Inflammatory macrophage (primary cell): ENCODE results near the gene SERINC3.
"Not testable (repeated sequence)": the region's sequence is repeated elsewhere in the genome, so short reads cannot be mapped to it uniquely, and the experiment has no call there.

ENCODE experiments used
- DNase-seq, 2 donors: peaks; one replicate each; pipeline ENCODE4 v3.0.0-alpha.2; 2020 to 2022

The SERINC3 gene

DNA sequence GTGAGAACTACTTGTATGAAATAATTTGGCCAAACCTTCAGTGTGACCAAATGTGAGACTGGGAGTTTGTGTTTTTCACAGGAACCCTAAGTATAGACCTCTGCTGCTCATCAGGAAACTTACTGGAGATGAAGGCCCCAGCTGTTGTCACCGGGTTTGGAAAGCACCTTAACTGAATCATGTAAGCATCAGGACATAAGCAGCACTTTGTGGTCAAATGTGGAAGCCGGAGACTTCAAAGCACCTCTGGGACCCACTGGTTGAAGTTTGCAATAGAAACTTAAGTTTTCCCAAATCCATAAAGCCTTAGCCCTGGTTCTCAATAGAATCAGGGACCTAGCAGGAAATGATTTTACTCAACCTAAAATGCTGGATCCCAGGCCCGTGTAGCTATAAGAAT, 31.9 kb downstream of the SERINC3 start:
- no peak for DNase-seq

- DNase-seq, result no peak
These were observed 32.6 kb downstream of the SERINC3 start for GRCh38 chr20:44489223-44489622.

- DNase-seq, result no peak
These were observed 33.3 kb downstream of the SERINC3 start for GRCh38 chr20:44488551-44488950.

GRCh38 chr20:44485830-44486198, 36.1 kb downstream of the SERINC3 start:
- DNase-seq, result no peak

DNA sequence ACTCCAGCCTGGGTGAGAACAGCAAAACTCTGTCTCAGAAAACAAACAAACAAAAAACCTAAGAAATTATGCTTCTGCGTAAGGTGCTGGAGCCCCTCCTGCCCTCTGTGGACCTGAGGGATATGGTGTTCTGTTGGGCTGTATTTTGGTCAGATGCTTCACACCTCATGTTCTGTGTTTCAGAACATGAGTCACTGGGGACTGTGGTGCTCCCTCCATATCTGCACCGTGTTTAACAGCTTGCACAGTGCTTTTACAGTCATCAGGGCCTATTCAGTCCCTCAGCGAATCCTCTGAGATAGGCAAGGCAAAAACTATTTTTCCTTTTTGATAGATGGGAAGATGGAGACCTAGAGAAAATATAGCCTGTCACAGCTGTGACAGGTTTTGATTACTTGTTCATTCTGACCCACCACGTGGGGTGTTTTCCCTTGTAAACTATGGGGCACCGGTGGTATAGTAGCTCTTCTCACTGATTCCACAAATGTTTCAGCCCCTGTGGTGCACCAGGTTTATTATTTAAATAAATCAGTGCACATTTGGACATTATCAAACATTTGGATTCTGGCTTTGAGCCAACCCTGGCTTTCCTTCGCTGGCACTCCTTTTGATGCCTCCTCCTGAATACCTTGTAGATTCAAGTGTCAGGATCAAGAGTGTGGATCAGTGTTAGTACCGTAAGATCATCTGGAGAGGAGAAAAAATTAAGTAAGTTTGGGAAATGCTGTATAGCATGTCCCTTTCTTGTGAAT, 36.6 kb downstream of the SERINC3 start:
- no peak for DNase-seq

DNA sequence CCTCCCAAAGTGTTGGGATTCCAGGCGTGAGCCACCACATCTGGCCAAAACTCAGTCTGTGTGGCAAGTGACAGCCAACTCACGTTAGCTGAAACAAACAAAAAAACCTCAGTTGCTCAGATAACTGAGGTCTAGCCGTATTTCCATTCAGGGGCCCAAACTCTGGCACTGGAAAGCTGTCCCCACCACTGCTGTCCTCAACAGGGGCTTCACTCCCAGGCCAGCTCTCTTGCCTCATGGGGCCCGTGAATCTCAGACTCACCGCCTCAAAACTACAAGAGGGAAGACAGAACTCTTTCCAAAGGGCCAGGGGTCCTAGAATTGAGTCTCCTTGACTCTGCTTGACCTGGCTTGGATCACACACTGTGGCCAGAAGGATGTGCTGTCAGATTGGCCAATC, 38.8 kb downstream of the SERINC3 start:
- DNase-seq, result no peak

- DNase-seq, result no peak
These were observed 40.0 kb downstream of the SERINC3 start for GRCh38 chr20:44481719-44482416.

DNA sequence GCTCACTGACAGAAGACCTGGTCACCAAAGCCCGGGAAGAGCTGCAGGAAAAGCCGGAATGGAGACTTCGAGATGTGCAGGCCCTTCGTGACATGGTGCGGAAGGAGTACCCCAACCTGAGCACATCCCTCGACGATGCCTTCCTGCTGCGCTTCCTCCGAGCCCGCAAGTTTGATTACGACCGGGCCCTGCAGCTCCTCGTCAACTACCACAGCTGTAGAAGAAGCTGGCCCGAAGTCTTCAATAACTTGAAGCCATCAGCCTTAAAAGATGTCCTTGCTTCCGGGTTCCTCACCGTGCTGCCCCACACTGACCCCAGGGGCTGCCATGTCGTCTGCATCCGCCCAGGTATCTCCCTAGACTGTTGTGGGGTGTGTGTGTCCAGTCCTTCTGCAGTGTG, 41.8 kb downstream of the SERINC3 start:
- no peak for DNase-seq

DNA sequence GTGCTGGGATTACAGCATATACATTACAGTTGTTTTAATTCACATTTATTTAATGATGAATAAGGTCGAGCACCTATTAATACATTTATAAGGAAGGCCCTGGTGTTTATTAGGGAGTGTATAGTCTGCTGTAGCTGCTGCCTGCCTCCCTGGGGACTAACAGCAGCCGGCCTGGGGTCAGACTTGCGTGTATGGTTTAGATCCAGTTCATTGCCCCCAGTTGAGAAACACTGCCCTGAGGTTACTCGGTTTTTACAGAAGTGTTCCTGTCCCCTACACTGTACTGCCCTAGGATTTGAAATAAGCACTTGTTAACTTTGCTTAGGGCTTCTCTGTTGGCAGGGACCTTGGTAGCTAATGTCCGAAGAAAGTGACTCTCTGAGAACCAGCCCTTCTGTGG, 42.2 kb downstream of the SERINC3 start:
- DNase-seq, result no peak

GRCh38 chr20:44478206-44478605, 43.7 kb downstream of the SERINC3 start:
- DNase-seq, result no peak

- no peak for DNase-seq
These were observed 44.7 kb downstream of the SERINC3 start for GRCh38 chr20:44477151-44477550.

DNA sequence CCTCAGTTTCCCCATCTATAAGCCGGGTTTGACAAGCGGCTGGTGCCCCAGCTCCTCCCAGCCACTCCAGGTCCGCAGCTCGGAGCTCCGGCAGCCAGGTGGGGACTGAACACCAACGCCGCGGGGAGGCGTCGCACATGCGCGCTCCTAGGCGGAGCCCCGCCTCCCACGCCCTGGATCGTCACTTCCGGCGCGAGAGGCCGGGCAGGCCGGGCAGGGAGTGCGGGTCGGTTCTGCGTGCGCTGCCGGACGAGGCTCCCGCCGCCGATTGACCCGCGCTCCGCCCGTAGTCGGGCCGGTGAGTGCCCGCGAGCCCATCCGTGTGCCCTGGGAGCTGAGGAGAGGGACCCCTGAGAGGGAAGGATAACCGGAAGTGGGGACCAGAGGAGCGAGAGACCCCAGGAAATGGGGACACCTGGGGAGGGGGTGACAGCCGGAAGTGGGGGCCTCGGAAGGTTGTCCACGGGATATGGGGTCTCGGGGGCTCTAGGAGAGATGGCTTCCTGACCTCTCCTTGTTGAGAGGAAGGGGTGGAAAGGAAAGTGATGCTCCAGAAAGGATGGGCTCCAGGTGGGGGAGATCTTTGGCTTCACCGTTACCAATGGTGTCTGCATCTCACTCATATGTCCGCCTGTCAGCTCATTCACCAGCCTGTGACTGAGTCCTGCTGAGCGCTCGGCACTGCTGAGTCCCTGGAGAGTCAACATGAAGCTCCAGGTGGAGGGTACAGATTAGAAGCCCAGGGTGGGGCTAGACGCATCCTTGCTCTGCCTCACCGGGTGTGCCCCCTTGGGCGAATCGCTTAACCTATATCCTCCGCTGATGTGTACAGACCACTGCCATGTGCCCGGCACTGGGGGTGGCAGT, 45.9 kb downstream of the SERINC3 start, which contains the start of gene TTPAL:
TTPAL (plus strand) TSS at position 181 of the 867 bp plus-strand sequence. CDS start 4,126 bp downstream, outside the sequence.
- peak; percentile 82 to 90 for DNase-seq

GRCh38 chr20:44475372-44475693, 46.5 kb downstream of the SERINC3 start:
- DNase-seq, result no peak

DNA sequence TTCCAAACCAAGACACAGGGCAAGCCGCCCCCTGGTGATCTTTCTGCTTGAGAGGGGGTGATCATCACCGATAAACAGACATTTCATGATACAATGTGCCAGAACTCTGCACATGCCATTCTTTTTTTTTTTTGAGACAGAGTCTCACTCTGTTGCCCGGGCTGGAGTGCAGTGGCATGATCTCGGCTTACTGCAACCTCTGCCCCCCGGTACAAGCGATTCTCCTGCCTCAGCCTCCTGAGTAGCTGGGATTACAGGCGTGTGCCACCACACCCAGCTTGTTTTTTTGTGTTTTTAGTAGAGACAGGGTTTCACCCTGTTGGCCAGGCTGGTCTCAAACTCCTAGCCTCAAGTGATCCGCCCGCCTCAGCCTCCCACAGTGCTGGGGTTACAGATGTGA, 49.6 kb downstream of the SERINC3 start:
- DNase-seq, result not testable (repeated sequence)

DNA sequence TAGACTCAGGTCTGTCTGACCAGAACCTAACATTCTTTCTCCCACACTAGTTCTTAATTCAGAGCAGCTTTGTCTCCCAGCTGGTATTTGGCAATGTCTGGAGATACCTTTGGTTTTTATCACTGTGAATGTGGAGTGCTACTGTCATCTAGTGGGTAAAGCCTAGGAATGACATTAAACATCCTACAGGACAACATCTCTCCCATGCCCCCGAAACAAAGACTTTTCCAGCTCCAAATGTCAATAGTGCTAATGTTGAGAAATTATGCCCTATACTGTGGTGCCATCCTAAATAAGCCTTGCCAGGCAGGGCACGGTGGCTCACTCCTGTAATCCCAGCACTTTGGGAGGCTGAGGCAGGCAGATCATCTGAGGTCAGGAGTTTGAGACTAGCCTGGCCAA, 50.4 kb downstream of the SERINC3 start:
- DNase-seq, result no peak

GRCh38 chr20:44470327-44470726, 51.5 kb downstream of the SERINC3 start:
- no peak for DNase-seq

- no peak for DNase-seq
These were observed 53.7 kb downstream of the SERINC3 start for GRCh38 chr20:44468044-44468782.

DNA sequence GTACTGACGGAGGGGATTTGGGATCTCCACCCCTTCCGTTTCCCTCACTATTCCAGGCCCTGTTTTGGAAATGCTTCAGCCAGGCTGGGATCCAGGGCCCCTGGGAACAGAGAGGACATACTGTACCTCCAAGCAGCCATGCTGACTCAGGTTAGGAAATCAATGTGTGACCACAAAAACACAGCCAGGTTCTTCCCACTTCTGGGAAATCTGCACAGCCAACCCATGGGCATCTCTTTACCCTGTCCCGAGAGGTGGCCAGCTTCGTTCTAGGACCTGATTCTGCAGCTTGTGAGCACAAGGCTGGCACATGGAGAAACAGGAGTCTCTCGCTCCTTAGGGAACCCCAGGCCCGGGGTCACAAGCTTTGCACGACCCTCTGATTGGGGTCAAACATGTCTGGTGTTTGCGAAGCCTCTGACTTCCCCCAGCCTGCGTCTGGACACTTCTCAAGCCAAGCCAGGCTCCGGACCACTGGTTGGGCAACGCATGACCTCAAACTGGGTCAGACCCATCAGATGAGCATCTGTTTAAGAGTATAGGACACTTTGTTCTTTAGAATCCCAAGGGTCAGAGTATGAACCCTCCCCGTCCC, 54.5 kb downstream of the SERINC3 start:
- DNase-seq, result no peak

DNA sequence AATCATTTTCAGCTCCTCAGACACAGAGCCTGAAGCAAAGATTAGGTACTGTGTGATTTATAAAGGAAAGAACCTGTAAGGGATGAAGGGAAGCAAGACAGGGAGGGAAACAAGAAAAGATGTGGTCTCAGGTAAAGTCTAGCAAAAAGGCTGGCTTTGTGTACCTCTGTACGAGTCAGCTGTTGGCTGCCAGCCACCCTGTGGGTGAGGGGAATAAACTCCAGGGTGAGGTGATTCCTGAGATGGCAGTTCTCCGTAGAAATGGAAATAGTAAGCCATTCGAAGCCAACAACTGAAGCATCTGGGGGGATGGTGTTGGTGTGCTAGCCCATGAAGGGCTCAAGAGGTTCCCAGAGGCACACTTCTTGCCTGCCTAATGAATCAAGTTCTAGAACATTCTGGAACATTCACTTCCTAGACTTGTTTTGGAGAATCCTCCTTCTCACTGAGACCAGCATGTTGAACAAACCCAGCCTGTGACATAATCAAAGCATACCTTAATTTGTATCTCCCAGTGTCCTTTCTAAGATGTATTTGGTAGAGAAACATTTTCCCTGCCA, 56.8 kb downstream of the SERINC3 start:
- no peak for DNase-seq

- DNase-seq, result no peak
These were observed 57.4 kb downstream of the SERINC3 start for GRCh38 chr20:44464514-44464913.

GRCh38 chr20:44463466-44463865, 58.4 kb downstream of the SERINC3 start:
- no peak for DNase-seq

- DNase-seq, result no peak
These were observed 60.1 kb downstream of the SERINC3 start for GRCh38 chr20:44461803-44462174.
